HepG2 (cell line): ENCODE results near the gene SLC7A6OS. TPM values are rescaled to one million over a fixed set of nuclear protein-coding genes. Genes with fewer than 3 reads are reported as not detected.
A peak's percentile ranks its signal among the peaks of the same experiment; 100 is the strongest.

Experiments used
- BATF2 ChIP-seq: sonication (generic); formaldehyde crosslinking; IDR thresholded peaks from 2 replicates; pipeline ENCODE4 v1.8.0; 2022; ENCODE audit warnings: mild to moderate bottlenecking, missing genetic modification reagents, moderate library complexity
- FOXA1 ChIP-seq, 2 experiments: fragments of 450-650 bp in 1 of 2; sonication (generic) in 1 of 2; formaldehyde crosslinking in 1 of 2; IDR thresholded peaks; 2 replicates each; pipeline versions ENCODE4 v1.4.0 to v1.6.1; 2016 to 2020; ENCODE audit warnings: missing genetic modification reagents in 1 of 2
- GATAD1 ChIP-seq: IDR thresholded peaks from 2 replicates; pipeline ENCODE4 v1.6.1; 2016; ENCODE audit warnings: missing genetic modification reagents, missing compliant biosample characterization
- HCFC1 ChIP-seq: fragments of 150-350 bp; IDR thresholded peaks from 2 replicates; pipeline ENCODE4 v1.6.1; 2014; ENCODE audit warnings: low read depth, low read length
- MAF1 ChIP-seq: sonication (generic); formaldehyde crosslinking; IDR thresholded peaks from 2 replicates; pipeline ENCODE4 v1.5.0; 2020; ENCODE audit warnings: missing genetic modification reagents, borderline replicate concordance
- MLX ChIP-seq: IDR thresholded peaks from 2 replicates; pipeline ENCODE4 v1.6.1; 2016
- NR1H2 ChIP-seq: sonication (generic); formaldehyde crosslinking; IDR thresholded peaks from 2 replicates; pipeline ENCODE4 v1.8.1; 2022; ENCODE audit warnings: low read depth, missing genetic modification reagents, borderline replicate concordance
- SMARCE1 ChIP-seq: fragments of 450-650 bp; IDR thresholded peaks from 2 replicates; pipeline ENCODE4 v1.6.1; 2017; ENCODE audit warnings: borderline replicate concordance
- TFE3 ChIP-seq: IDR thresholded peaks from 2 replicates; pipeline ENCODE4 v1.6.1; 2016
- ZBTB14 ChIP-seq: sonication (generic); formaldehyde crosslinking; IDR thresholded peaks from 2 replicates; pipeline ENCODE4 v1.4.0; 2020; ENCODE audit warnings: missing genetic modification reagents
- ZEB1 ChIP-seq: IDR thresholded peaks from 2 replicates; pipeline ENCODE4 v1.6.1; 2012; ENCODE audit warnings: mild to moderate bottlenecking, low read depth, inconsistent platforms; ENCODE audit not compliant: insufficient replicate concordance
- ZNF17 ChIP-seq: sonication (generic); formaldehyde crosslinking; IDR thresholded peaks from 2 replicates; pipeline ENCODE4 v1.5.0; 2020; ENCODE audit warnings: mild to moderate bottlenecking, missing genetic modification reagents
- ZNF18 ChIP-seq: sonication (generic); formaldehyde crosslinking; IDR thresholded peaks from 2 replicates; pipeline ENCODE4 v1.8.0; 2022; ENCODE audit warnings: mild to moderate bottlenecking, missing genetic modification reagents; ENCODE audit not compliant: insufficient replicate concordance
- ZNF280B ChIP-seq: sonication (generic); formaldehyde crosslinking; IDR thresholded peaks from 2 replicates; pipeline ENCODE4 v1.5.0; 2020; ENCODE audit warnings: missing genetic modification reagents, mild to moderate bottlenecking, borderline replicate concordance
- ZNF572 ChIP-seq: sonication (generic); formaldehyde crosslinking; IDR thresholded peaks from 2 replicates; pipeline ENCODE4 v1.5.1; 2020; ENCODE audit warnings: mild to moderate bottlenecking, missing genetic modification reagents
- ZNF691 ChIP-seq: sonication (generic); formaldehyde crosslinking; IDR thresholded peaks from 2 replicates; pipeline ENCODE4 v1.4.0; 2020; ENCODE audit warnings: missing genetic modification reagents, low read depth, mild to moderate bottlenecking, borderline replicate concordance
- ZNF772 ChIP-seq: sonication (generic); formaldehyde crosslinking; IDR thresholded peaks from 2 replicates; pipeline ENCODE4 v1.5.0; 2020; ENCODE audit warnings: mild to moderate bottlenecking, missing genetic modification reagents
- ZNF879 ChIP-seq: sonication (generic); formaldehyde crosslinking; IDR thresholded peaks from 2 replicates; pipeline ENCODE4 v1.8.1; 2023; ENCODE audit warnings: missing genetic modification reagents
- ZSCAN12 ChIP-seq: sonication (generic); formaldehyde crosslinking; IDR thresholded peaks from 2 replicates; pipeline ENCODE4 v1.9.0; 2021; ENCODE audit warnings: mild to moderate bottlenecking, missing genetic modification reagents
- polyA plus RNA-seq, 8 experiments: library from polyadenylated mRNA; depleted of rRNA in 3 of 8; stranded (reverse) in 7 of 8; unstranded in 1 of 8; fragments of >200 nt; fragmentation: Illumina TruSeq in 4 of 8; extraction: Trizol in 4 of 8; gene quantifications; 2 replicates each; pipeline versions ENCODE4 v1.2.1 to v1.2.3, GENCODE V29; 2011 to 2016; ENCODE audit warnings: low read depth in 4 of 8, missing spikeins in 1 of 8, mixed read lengths in 1 of 8; ENCODE audit not compliant: insufficient read depth in 1 of 8
- total RNA-seq, 5 experiments: library from RNA; depleted of rRNA; stranded (reverse); fragments of >200 nt; fragmentation: Illumina TruSeq; extraction: Trizol; gene quantifications; 2 replicates each; pipeline ENCODE4 v1.2.3, GENCODE V29; 2016; ENCODE audit warnings: low read depth in 1 of 5

The SLC7A6OS gene
- total and polyA plus RNA-seq, 2 of the 13 experiments (the other 11 are each of a cell fraction or from before 2014, with no cell fraction given): 11.2 to 21.5 TPM

- TF ChIP-seq ZSCAN12 (CRISPR knock-in tag) (peak; percentile 83), MLX (CRISPR knock-in tag) (0 out of 2 replicates have a peak, but pooled peaks have one; percentile 24), GATAD1 (peak; percentile 40; the same call in 1 of the 2 replicates), TFE3 (CRISPR knock-in tag) (0 out of 2 replicates have a peak, but pooled peaks have one; percentile 11), ZEB1 (no peak), ZNF280B (CRISPR knock-in tag) (peak; percentile 80; the same call in 1 of the 2 replicates), HCFC1 (no peak), ZNF18 (peak; percentile 87), BATF2 (peak; percentile 79), ZBTB14 (peak; percentile 38), ZNF17 (CRISPR knock-in tag) (no peak), ZNF879 (CRISPR knock-in tag) (no peak), ZNF772 (CRISPR knock-in tag) (peak; percentile 84; the same call in 1 of the 2 replicates), ZNF572 (CRISPR knock-in tag) (peak; percentile 85; the same call in 1 of the 2 replicates), ZNF691 (CRISPR knock-in tag) (peak; percentile 64), MAF1 (CRISPR knock-in tag) (0 out of 2 replicates have a peak, but pooled peaks have one; percentile 12), FOXA1 (IDR thresholded peaks at IDR 0.05) (no peak), FOXA1 (CRISPR knock-in tag; IDR thresholded peaks at IDR 0.05) (peak; percentile 10; the same call in 1 of the 2 replicates), SMARCE1 (no peak), NR1H2 (CRISPR knock-in tag) (peak; percentile 71; the same call in 1 of the 2 replicates)
Measured at GRCh38 chr16:68264128-68265077, 46.3 kb downstream of the SLC7A6OS start, which contains the start of gene SLC7A6 (continued).
